HG03159 (cell line): Measurements from ENCODE around the gene PLAC9.

Experiments used
- ATAC-seq: cut with Tn5 transposase; IDR thresholded peaks from one replicate; pipeline ENCODE4 v1.9.1; 2021; ENCODE audit warnings: mild to moderate bottlenecking, moderate library complexity; ENCODE audit not compliant: unreplicated experiment

The PLAC9 gene

GRCh38 chr10:80177781-80178636, 45.5 kb downstream of the PLAC9 start:
- no peak for ATAC-seq

- ATAC-seq: no peak
Measured at GRCh38 chr10:80182986-80183385, 50.5 kb downstream of the PLAC9 start.

- no peak for ATAC-seq
Measured at GRCh38 chr10:80183436-80183835, 50.9 kb downstream of the PLAC9 start.

GRCh38 chr10:80184291-80184690, 51.8 kb downstream of the PLAC9 start:
- ATAC-seq: no peak

- no peak for ATAC-seq
Measured at GRCh38 chr10:80185578-80186299, 53.2 kb downstream of the PLAC9 start.

- ATAC-seq: no peak
Measured at GRCh38 chr10:80186364-80187012, 54.0 kb downstream of the PLAC9 start.

GRCh38 chr10:80187060-80187459, 54.5 kb downstream of the PLAC9 start:
- no peak for ATAC-seq

- ATAC-seq: peak; percentile 94
Measured at GRCh38 chr10:80187465-80188409, 55.2 kb downstream of the PLAC9 start.

GRCh38 chr10:80188713-80189112, 56.2 kb downstream of the PLAC9 start:
- ATAC-seq: no peak

GRCh38 chr10:80191589-80192270, 59.2 kb downstream of the PLAC9 start:
- no peak for ATAC-seq

- ATAC-seq: no peak
Measured at GRCh38 chr10:80192553-80192952, 60.0 kb downstream of the PLAC9 start.

- ATAC-seq: no peak
Measured at GRCh38 chr10:80194373-80195045, 62.0 kb downstream of the PLAC9 start.
